HepG2 (cell line): ENCODE data around the gene SBNO2. TPM values are rescaled to one million over a fixed set of nuclear protein-coding genes. Genes with fewer than 3 reads are reported as not detected.

Source experiments
- ATAC-seq: fragments of 200-7000 bp; cut with Tn5 transposase; 3 replicates; pipeline ENCODE4 v1.9.1; 2020; ENCODE audit warnings: mild to moderate bottlenecking, moderate library complexity
- BruUV-seq: library from RNA; stranded (reverse); fragments of 400-500 nt; replicated peaks from 2 replicates; lab custom pipeline; 2021; lab: Mats Ljungman, UMichigan
- CTCF ChIA-PET: fragments of 300-600 bp; formaldehyde crosslinking; extraction: SDS; loops from one replicate; lab custom pipeline; 2021; ENCODE audit warnings: low total read pairs, inconsistent platforms, low intra/inter-chr PET ratio; lab: Yijun Ruan, JAX
- POLR2A ChIA-PET: fragments of 350-600 bp; sonication (Branson Sonifier 250); formaldehyde crosslinking; loops from one replicate; lab custom pipeline; 2020; ENCODE audit warnings: antibody characterized with exemption, inconsistent platforms; lab: Yijun Ruan, JAX
- DNase-seq: peaks from one replicate; pipeline ENCODE4 v3.0.0-alpha.2; 2015; ENCODE audit warnings: low spot score
- FAIRE-seq: peaks from 3 replicates; lab custom pipeline; 2011; peaks lifted over from hg19 to GRCh38; lab: Jason Lieb, UNC
- H2AFZ ChIP-seq: one replicate; pipeline ENCODE4 v1.6.1; 2011; ENCODE audit warnings: low read length, inconsistent platforms
- H3K27ac ChIP-seq: fragments of 300-600 bp; 3 replicates; pipeline ENCODE4 v1.8.0; 2011; ENCODE audit warnings: mixed run types, mild to moderate bottlenecking, mixed read lengths, low read length, inconsistent platforms; ENCODE audit not compliant: insufficient read depth; ENCODE audit errors: extremely low read length
- H3K27me3 ChIP-seq, 2 experiments: fragments of 200-600 bp in 1 of 2; 2 replicates in 1 of 2; 3 replicates in 1 of 2; pipeline versions ENCODE4 v1.6.0 to v1.8.0; 2011; ENCODE audit warnings: low read length in 2 of 2, mild to moderate bottlenecking in 2 of 2, moderate library complexity in 2 of 2, inconsistent platforms in 1 of 2; ENCODE audit not compliant: insufficient read depth in 2 of 2, control insufficient read depth in 1 of 2
- H3K36me3 ChIP-seq, 2 experiments: fragments of 200-600 bp in 1 of 2; replicated peaks in 1 of 2; 2 replicates in 1 of 2; 3 replicates in 1 of 2; pipeline versions ENCODE4 v1.5.1 to v1.8.0; 2011; ENCODE audit warnings: low read length in 2 of 2, inconsistent platforms in 1 of 2; ENCODE audit not compliant: insufficient read depth in 2 of 2, control insufficient read depth in 1 of 2
- H3K4me1 ChIP-seq: 2 replicates; pipeline ENCODE4 v1.5.1; 2012; ENCODE audit warnings: low read length, inconsistent platforms; ENCODE audit not compliant: insufficient read depth
- H3K4me2 ChIP-seq: 2 replicates; pipeline ENCODE4 v1.6.0; 2011; ENCODE audit warnings: low read depth, low read length, inconsistent platforms
- H3K4me3 ChIP-seq, 3 experiments: fragments of 200-600 bp in 1 of 3; sonication (generic), shearing (Covaris generic) in 1 of 3; replicated peaks in 1 of 3; 2 replicates each; pipeline ENCODE4 v1.5.1; 2011 to 2016; ENCODE audit warnings: low read length in 3 of 3, inconsistent platforms in 2 of 3, low read depth in 2 of 3, mild to moderate bottlenecking in 2 of 3, control low read depth in 1 of 3, mixed read lengths in 1 of 3; ENCODE audit not compliant: insufficient read depth in 1 of 3
- H3K79me2 ChIP-seq: one replicate; pipeline ENCODE4 v1.6.1; 2011; ENCODE audit warnings: low read length, inconsistent platforms; ENCODE audit not compliant: insufficient read depth
- H3K9ac ChIP-seq: 2 replicates; pipeline ENCODE4 v1.6.0; 2011; ENCODE audit warnings: mild to moderate bottlenecking, low read depth, low read length, inconsistent platforms; ENCODE audit not compliant: insufficient read depth
- H3K9me3 ChIP-seq: 2 replicates; pipeline ENCODE4 v1.5.1; 2012; ENCODE audit warnings: mild to moderate bottlenecking, low read length
- H4K20me1 ChIP-seq: 2 replicates; pipeline ENCODE4 v1.6.0; 2011; ENCODE audit warnings: inconsistent platforms, mild to moderate bottlenecking, low read length, moderate library complexity; ENCODE audit not compliant: insufficient read depth
- CREB1 ChIP-seq, 2 experiments: fragments of 450-650 bp in 1 of 2; IDR thresholded peaks; 2 replicates each; pipeline ENCODE4 v1.6.1; 2016 to 2017; ENCODE audit warnings: control low read depth in 1 of 2, mild to moderate bottlenecking in 1 of 2, missing compliant biosample characterization in 1 of 2, missing genetic modification characterization in 1 of 2
- GATAD2A ChIP-seq: IDR thresholded peaks from 2 replicates; pipeline ENCODE4 v1.6.1; 2016
- HNRNPL ChIP-seq: fragments of 200-400 bp; formaldehyde crosslinking; IDR thresholded peaks from 2 replicates; pipeline ENCODE4 v1.6.1; 2017; ENCODE audit warnings: mild to moderate bottlenecking, low read depth, low read length
- KAT8 ChIP-seq: IDR thresholded peaks from 2 replicates; pipeline ENCODE4 v1.6.1; 2016; ENCODE audit warnings: missing genetic modification reagents, missing compliant biosample characterization
- RBFOX2 ChIP-seq: fragments of 200-400 bp; formaldehyde crosslinking; IDR thresholded peaks from 2 replicates; pipeline ENCODE4 v1.6.1; 2017; ENCODE audit warnings: low read depth, mild to moderate bottlenecking, low read length
- ZEB1 ChIP-seq: IDR thresholded peaks from 2 replicates; pipeline ENCODE4 v1.6.1; 2012; ENCODE audit warnings: mild to moderate bottlenecking, low read depth, inconsistent platforms; ENCODE audit not compliant: insufficient replicate concordance
- ZFAT ChIP-seq: sonication (generic); formaldehyde crosslinking; conservative IDR thresholded peaks from 2 replicates; pipeline ENCODE4 v1.8.1; 2023; ENCODE audit warnings: missing genetic modification reagents, inconsistent platforms
- ZFX ChIP-seq: sonication (generic); formaldehyde crosslinking; IDR thresholded peaks from 2 replicates; pipeline ENCODE4 v1.4.0; 2020; ENCODE audit warnings: mild to moderate bottlenecking, low read depth, missing genetic modification reagents, moderate library complexity
- ZKSCAN8 ChIP-seq: IDR thresholded peaks from 2 replicates; pipeline ENCODE4 v1.6.1; 2016; ENCODE audit warnings: borderline replicate concordance, missing genetic modification reagents, missing compliant biosample characterization
- ZNF235 ChIP-seq: sonication (generic); formaldehyde crosslinking; IDR thresholded peaks from 2 replicates; pipeline ENCODE4 v1.8.1; 2023; ENCODE audit warnings: mild to moderate bottlenecking, missing genetic modification reagents, borderline replicate concordance
- ZNF331 ChIP-seq: sonication (generic); formaldehyde crosslinking; IDR thresholded peaks from 2 replicates; pipeline ENCODE4 v1.4.0; 2020; ENCODE audit warnings: missing genetic modification reagents
- ZNF367 ChIP-seq: sonication (generic); formaldehyde crosslinking; IDR thresholded peaks from 2 replicates; pipeline ENCODE4 v1.4.0; 2020; ENCODE audit warnings: missing genetic modification reagents, borderline replicate concordance
- ZNF557 ChIP-seq: sonication (generic); formaldehyde crosslinking; IDR thresholded peaks from 2 replicates; pipeline ENCODE4 v1.4.0; 2020; ENCODE audit warnings: missing genetic modification reagents
- ZNF567 ChIP-seq: sonication (generic); formaldehyde crosslinking; IDR thresholded peaks from 2 replicates; pipeline ENCODE4 v1.8.1; 2023; ENCODE audit warnings: mild to moderate bottlenecking, missing genetic modification reagents, borderline replicate concordance
- ZNF614 ChIP-seq: IDR thresholded peaks from 2 replicates; pipeline ENCODE4 v1.6.1; 2018; ENCODE audit warnings: missing biosample characterization, missing genetic modification reagents, inconsistent platforms, borderline replicate concordance
- ZNF652 ChIP-seq: IDR thresholded peaks from 2 replicates; pipeline ENCODE4 v1.6.1; 2016; ENCODE audit warnings: low read depth, borderline replicate concordance
- ZSCAN25 ChIP-seq: sonication (generic); formaldehyde crosslinking; IDR thresholded peaks from 2 replicates; pipeline ENCODE4 v1.8.0; 2022; ENCODE audit warnings: mild to moderate bottlenecking, missing genetic modification reagents
- WGBS: methylation state at CpG from one replicate; pipeline ENCODE4 v1.1.6; 2017; ENCODE audit warnings: low lambda C conversion rate; 5-methylcytosine and 5-hydroxymethylcytosine counted together
- in situ Hi-C: cut with HindIII; loops from 2 replicates; pipeline ENCODE4 v1.10.0; 2017; ENCODE audit warnings: low pct_unique_long_range_greater_than_20kb; ENCODE audit not compliant: extremely low pct_ligation_motif_present
- intact Hi-C: fragments of 100-400 bp; cut with micrococcal nuclease; formaldehyde crosslinking; loops from one replicate; pipeline ENCODE4 v1.10.0; 2022; ENCODE audit not compliant: unreplicated experiment
- polyA plus RNA-seq, 8 experiments: library from polyadenylated mRNA; depleted of rRNA in 3 of 8; stranded (reverse) in 7 of 8; unstranded in 1 of 8; fragments of >200 nt; fragmentation: Illumina TruSeq in 4 of 8; extraction: Trizol in 4 of 8; gene quantifications; 2 replicates each; pipeline versions ENCODE4 v1.2.1 to v1.2.3, GENCODE V29; 2011 to 2016; ENCODE audit warnings: low read depth in 4 of 8, missing spikeins in 1 of 8, mixed read lengths in 1 of 8; ENCODE audit not compliant: insufficient read depth in 1 of 8
- total RNA-seq, 5 experiments: library from RNA; depleted of rRNA; stranded (reverse); fragments of >200 nt; fragmentation: Illumina TruSeq; extraction: Trizol; gene quantifications; 2 replicates each; pipeline ENCODE4 v1.2.3, GENCODE V29; 2016; ENCODE audit warnings: low read depth in 1 of 5
- TF ChIP-seq, protein P1 (sequence below): sonication (generic); formaldehyde crosslinking; IDR thresholded peaks from 2 replicates; pipeline ENCODE4 v1.5.1; 2020; ENCODE audit warnings: missing genetic modification reagents, mild to moderate bottlenecking, borderline replicate concordance
- TF ChIP-seq, protein P2 (sequence below): IDR thresholded peaks from 2 replicates; pipeline ENCODE4 v1.6.1; 2016
- TF ChIP-seq, protein P3 (sequence below): sonication (generic); formaldehyde crosslinking; IDR thresholded peaks from 2 replicates; pipeline ENCODE4 v1.4.0; 2020; ENCODE audit warnings: missing genetic modification reagents
- TF ChIP-seq, protein P4 (sequence below): sonication (generic); formaldehyde crosslinking; IDR thresholded peaks from 2 replicates; pipeline ENCODE4 v1.5.0; 2020; ENCODE audit warnings: missing genetic modification reagents

SBNO2 gene
- total and polyA plus RNA-seq, 2 of the 13 experiments (the other 11 are each of a cell fraction or from before 2014, with no cell fraction given), result 8.6 to 10.4 TPM

DNA sequence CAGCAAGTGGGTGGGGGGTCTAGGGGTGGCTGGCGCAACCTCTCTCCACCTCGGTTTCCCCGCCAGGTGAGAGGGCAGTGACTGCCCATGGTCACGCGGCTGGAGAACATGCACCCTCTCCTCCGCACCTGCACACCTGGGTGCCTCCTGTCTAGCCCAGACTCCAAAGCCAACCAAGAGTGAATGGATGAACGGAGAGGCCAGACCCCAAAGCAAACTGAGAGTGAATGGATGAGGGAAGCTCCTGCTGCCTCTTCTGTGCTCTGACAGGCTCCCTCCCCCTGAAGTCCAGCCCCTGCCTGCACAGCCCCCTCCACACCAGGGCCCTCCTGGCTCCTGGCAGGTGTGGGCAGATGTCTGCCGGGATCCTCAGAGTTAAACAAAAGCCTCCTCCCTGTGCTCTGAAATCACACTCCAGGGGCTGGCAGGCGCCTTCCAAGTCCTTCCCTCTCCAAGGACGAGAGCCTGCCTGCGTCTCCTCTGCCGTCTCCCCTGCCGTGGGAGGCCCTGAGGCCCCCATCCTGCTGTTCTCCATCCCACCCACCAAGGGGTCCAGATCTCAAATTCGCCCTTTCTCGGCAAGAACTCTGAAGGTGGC, 2.2 kb downstream of the SBNO2 start:
- H3K36me3 ChIP-seq, result no peaks in the 10 kb centered on the region; a peak in 1 of 5 replicates
- no TSS peak for BruUV-seq
- ATAC-seq (peak; percentile 10), FAIRE-seq (no peak), DNase-seq (no peak)
- peak overlapping the region; percentile 81 to 94 (median 89) for H3K4me3 ChIP-seq
- peak overlapping the region; percentile 75 for H3K27ac ChIP-seq
- peaks cover 7% of the 10 kb centered on the region for H4K20me1 ChIP-seq
- no peak overlapping the region for H2AFZ ChIP-seq
- peaks cover 79% of the 10 kb centered on the region for H3K4me1 ChIP-seq
- no peaks in the 10 kb centered on the region for H3K9me3 ChIP-seq
- H3K4me2 ChIP-seq, result peak overlapping the region; percentile 68
- in situ Hi-C loops (no loop called here), intact Hi-C loops (no loop called here)
- peak overlapping the region; percentile 83 for H3K9ac ChIP-seq
- H3K79me2 ChIP-seq, result peaks cover 59% of the 10 kb centered on the region
- 52% methylated on average over 9 of the region's 15 CpGs for WGBS
- ChIA-PET CTCF (no interaction called here), POLR2A (interaction anchor here (1.1 to 1.5 kb wide), 2 partner anchors 59 to 97 kb away, joined by 3 to 4 read pairs; partner anchors contain the start of gene CIRBP)
- H3K27me3 ChIP-seq, result no peaks in the 10 kb centered on the region
- TF ChIP-seq, protein P1, sequence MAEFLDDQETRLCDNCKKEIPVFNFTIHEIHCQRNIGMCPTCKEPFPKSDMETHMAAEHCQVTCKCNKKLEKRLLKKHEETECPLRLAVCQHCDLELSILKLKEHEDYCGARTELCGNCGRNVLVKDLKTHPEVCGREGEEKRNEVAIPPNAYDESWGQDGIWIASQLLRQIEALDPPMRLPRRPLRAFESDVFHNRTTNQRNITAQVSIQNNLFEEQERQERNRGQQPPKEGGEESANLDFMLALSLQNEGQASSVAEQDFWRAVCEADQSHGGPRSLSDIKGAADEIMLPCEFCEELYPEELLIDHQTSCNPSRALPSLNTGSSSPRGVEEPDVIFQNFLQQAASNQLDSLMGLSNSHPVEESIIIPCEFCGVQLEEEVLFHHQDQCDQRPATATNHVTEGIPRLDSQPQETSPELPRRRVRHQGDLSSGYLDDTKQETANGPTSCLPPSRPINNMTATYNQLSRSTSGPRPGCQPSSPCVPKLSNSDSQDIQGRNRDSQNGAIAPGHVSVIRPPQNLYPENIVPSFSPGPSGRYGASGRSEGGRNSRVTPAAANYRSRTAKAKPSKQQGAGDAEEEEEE, result no peak
- TF ChIP-seq CREB1 (IDR thresholded peaks at IDR 0.05) (no peak), CREB1 (CRISPR knock-in tag; IDR thresholded peaks at IDR 0.05) (no peak), ZFAT (CRISPR knock-in tag) (no peak), ZNF614 (CRISPR knock-in tag) (no peak), ZNF567 (no peak), ZSCAN25 (no peak), ZKSCAN8 (CRISPR knock-in tag) (no peak), GATAD2A (CRISPR knock-in tag) (0 out of 2 replicates have a peak, but pooled peaks have one; percentile 2), ZNF235 (no peak), HNRNPL (0 out of 2 replicates have a peak, but pooled peaks have one; percentile 8), ZNF557 (CRISPR knock-in tag) (no peak), RBFOX2 (peak; percentile 4), ZFX (0 out of 2 replicates have a peak, but pooled peaks have one; percentile 2), ZNF652 (0 out of 2 replicates have a peak, but pooled peaks have one; percentile 21), KAT8 (CRISPR knock-in tag) (0 out of 2 replicates have a peak, but pooled peaks have one; percentile 17), ZNF331 (CRISPR knock-in tag) (no peak), ZNF367 (CRISPR knock-in tag) (no peak), ZEB1 (peak; percentile 11)
- TF ChIP-seq, protein P2, sequence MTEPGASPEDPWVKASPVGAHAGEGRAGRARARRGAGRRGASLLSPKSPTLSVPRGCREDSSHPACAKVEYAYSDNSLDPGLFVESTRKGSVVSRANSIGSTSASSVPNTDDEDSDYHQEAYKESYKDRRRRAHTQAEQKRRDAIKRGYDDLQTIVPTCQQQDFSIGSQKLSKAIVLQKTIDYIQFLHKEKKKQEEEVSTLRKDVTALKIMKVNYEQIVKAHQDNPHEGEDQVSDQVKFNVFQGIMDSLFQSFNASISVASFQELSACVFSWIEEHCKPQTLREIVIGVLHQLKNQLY (CRISPR knock-in tag), result no peak
- TF ChIP-seq, protein P3, sequence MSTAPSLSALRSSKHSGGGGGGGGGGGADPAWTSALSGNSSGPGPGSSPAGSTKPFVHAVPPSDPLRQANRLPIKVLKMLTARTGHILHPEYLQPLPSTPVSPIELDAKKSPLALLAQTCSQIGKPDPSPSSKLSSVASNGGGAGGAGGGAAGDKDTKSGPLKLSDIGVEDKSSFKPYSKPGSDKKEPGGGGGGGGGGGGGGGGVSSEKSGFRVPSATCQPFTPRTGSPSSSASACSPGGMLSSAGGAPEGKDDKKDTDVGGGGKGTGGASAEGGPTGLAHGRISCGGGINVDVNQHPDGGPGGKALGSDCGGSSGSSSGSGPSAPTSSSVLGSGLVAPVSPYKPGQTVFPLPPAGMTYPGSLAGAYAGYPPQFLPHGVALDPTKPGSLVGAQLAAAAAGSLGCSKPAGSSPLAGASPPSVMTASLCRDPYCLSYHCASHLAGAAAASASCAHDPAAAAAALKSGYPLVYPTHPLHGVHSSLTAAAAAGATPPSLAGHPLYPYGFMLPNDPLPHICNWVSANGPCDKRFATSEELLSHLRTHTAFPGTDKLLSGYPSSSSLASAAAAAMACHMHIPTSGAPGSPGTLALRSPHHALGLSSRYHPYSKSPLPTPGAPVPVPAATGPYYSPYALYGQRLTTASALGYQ (CRISPR knock-in tag), result no peak
- TF ChIP-seq, protein P4, sequence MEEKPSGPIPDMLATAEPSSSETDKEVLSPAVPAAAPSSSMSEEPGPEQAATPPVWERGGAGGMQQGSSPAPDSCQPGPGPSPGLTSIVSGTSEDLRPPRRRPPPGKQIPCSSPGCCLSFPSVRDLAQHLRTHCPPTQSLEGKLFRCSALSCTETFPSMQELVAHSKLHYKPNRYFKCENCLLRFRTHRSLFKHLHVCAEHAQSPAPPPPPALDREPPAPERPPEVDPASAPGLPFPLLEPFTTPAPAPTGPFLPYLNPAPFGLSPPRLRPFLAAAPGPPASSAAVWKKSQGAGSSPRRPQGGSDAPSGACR (CRISPR knock-in tag), result no peak
